ENCODE results near the gene DAZAP1.

DNA sequence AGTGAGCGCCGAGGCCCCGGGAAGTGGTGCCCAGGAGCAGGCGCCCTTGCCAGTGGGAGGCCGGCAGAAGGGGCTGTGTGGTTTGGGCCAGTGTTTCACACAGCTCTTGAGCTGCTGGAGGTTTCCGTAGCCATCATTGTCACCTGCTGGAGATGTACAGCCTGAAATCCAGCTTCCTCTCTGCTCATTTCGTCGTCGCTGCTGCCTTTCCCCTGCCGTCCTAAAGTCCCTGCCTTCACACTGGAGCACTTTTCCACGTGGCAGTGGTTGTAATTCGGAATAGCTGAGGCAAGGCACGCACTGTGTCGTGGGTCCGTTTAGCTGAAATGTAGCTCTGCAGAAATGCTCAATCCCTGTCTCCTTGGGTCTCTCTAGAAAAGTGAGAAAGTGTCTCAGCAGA lies 13.2 kb downstream of the DAZAP1 start:
- TF ChIP-seq, protein P1, sequence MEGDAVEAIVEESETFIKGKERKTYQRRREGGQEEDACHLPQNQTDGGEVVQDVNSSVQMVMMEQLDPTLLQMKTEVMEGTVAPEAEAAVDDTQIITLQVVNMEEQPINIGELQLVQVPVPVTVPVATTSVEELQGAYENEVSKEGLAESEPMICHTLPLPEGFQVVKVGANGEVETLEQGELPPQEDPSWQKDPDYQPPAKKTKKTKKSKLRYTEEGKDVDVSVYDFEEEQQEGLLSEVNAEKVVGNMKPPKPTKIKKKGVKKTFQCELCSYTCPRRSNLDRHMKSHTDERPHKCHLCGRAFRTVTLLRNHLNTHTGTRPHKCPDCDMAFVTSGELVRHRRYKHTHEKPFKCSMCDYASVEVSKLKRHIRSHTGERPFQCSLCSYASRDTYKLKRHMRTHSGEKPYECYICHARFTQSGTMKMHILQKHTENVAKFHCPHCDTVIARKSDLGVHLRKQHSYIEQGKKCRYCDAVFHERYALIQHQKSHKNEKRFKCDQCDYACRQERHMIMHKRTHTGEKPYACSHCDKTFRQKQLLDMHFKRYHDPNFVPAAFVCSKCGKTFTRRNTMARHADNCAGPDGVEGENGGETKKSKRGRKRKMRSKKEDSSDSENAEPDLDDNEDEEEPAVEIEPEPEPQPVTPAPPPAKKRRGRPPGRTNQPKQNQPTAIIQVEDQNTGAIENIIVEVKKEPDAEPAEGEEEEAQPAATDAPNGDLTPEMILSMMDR (IDR thresholded peaks at IDR 0.05), result no peak
- TF ChIP-seq FOXP1 (CRISPR knock-in tag; IDR thresholded peaks at IDR 0.05; ENCODE audit: borderline replicate concordance) (no peak), ELF4 (CRISPR knock-in tag; IDR thresholded peaks at IDR 0.05; ENCODE audit: low read depth) (no peak), KAT7 (CRISPR knock-in tag; IDR thresholded peaks at IDR 0.05; ENCODE audit: borderline replicate concordance) (no peak), SMAD4 (CRISPR knock-in tag; IDR thresholded peaks at IDR 0.05) (no peak), ZNF263 (CRISPR knock-in tag; IDR thresholded peaks at IDR 0.05; ENCODE audit: low read depth) (no peak), NR1H2 (CRISPR knock-in tag; IDR thresholded peaks at IDR 0.05) (no peak)
- TF ChIP-seq, protein P2, sequence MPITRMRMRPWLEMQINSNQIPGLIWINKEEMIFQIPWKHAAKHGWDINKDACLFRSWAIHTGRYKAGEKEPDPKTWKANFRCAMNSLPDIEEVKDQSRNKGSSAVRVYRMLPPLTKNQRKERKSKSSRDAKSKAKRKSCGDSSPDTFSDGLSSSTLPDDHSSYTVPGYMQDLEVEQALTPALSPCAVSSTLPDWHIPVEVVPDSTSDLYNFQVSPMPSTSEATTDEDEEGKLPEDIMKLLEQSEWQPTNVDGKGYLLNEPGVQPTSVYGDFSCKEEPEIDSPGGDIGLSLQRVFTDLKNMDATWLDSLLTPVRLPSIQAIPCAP (CRISPR knock-in tag; IDR thresholded peaks at IDR 0.05), result no peak
- TF ChIP-seq, protein P3, sequence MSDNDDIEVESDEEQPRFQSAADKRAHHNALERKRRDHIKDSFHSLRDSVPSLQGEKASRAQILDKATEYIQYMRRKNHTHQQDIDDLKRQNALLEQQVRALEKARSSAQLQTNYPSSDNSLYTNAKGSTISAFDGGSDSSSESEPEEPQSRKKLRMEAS (CRISPR knock-in tag; IDR thresholded peaks at IDR 0.05), result no peak
- TF ChIP-seq, protein P4, sequence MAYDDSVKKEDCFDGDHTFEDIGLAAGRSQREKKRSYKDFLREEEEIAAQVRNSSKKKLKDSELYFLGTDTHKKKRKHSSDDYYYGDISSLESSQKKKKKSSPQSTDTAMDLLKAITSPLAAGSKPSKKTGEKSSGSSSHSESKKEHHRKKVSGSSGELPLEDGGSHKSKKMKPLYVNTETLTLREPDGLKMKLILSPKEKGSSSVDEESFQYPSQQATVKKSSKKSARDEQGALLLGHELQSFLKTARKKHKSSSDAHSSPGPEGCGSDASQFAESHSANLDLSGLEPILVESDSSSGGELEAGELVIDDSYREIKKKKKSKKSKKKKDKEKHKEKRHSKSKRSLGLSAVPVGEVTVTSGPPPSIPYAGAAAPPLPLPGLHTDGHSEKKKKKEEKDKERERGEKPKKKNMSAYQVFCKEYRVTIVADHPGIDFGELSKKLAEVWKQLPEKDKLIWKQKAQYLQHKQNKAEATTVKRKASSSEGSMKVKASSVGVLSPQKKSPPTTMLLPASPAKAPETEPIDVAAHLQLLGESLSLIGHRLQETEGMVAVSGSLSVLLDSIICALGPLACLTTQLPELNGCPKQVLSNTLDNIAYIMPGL (CRISPR knock-in tag; IDR thresholded peaks at IDR 0.05), result no peak
- TF ChIP-seq, protein P5, sequence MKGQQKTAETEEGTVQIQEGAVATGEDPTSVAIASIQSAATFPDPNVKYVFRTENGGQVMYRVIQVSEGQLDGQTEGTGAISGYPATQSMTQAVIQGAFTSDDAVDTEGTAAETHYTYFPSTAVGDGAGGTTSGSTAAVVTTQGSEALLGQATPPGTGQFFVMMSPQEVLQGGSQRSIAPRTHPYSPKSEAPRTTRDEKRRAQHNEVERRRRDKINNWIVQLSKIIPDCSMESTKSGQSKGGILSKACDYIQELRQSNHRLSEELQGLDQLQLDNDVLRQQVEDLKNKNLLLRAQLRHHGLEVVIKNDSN (CRISPR knock-in tag; IDR thresholded peaks at IDR 0.05), result no peak
